Esophagus muscularis mucosa (tissue), 3 donors: ENCODE results near the gene TP53I13.

ENCODE experiments used
- POLR2A ChIP-seq: fragments of 450-650 bp; IDR thresholded peaks from one replicate; pipeline ENCODE4 v1.6.1; 2017; ENCODE audit warnings: antibody characterized with exemption, moderate library complexity, mild to moderate bottlenecking, low read depth
- POLR2AphosphoS5 ChIP-seq, 2 donors: sonication (generic); formaldehyde crosslinking; IDR thresholded peaks; one replicate each; pipeline ENCODE4 v1.6.1; 2017; ENCODE audit warnings: antibody characterized with exemption in 2 of 2
- TF ChIP-seq, protein P1 (sequence below), 3 experiments: fragments of 200-600 bp in 2 of 3; fragments of 450-650 bp in 1 of 3; sonication (generic) in 2 of 3; IDR thresholded peaks; one replicate each; pipeline ENCODE4 v1.5.1; 2017 to 2019; ENCODE audit warnings: antibody characterized with exemption in 3 of 3, mild to moderate bottlenecking in 2 of 3, moderate library complexity in 1 of 3

DNA sequence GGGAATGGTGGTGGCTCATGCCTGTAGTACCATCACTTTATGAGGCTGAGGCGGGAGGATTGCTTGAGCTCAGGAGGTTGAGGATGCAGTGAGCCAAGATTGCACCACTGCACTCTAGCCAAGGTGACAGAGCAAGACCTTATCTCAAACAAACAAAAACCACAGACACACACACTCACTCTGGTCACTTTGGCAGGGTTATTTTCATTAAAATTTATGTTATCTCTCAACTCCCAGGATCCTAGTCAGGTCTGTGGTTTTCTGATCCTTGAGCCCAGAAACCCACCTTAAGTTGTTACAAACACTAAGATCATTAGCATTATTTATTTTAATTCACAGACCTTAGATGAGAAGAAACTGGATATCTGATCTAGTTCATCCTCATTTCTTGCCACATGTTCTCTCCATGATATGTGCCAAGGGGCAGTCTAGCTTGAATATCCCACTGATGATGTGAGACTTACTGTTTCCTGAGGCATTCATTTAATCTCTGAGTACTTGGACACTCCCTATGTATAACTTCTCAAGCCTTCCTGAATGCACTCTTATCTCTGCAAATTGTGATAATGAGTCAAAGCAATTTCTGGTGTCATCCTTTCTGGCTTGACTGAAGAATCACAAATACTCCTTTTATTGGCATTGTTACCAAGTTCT, 11.3 kb upstream of the TP53I13 start:
- TF ChIP-seq, protein P1, sequence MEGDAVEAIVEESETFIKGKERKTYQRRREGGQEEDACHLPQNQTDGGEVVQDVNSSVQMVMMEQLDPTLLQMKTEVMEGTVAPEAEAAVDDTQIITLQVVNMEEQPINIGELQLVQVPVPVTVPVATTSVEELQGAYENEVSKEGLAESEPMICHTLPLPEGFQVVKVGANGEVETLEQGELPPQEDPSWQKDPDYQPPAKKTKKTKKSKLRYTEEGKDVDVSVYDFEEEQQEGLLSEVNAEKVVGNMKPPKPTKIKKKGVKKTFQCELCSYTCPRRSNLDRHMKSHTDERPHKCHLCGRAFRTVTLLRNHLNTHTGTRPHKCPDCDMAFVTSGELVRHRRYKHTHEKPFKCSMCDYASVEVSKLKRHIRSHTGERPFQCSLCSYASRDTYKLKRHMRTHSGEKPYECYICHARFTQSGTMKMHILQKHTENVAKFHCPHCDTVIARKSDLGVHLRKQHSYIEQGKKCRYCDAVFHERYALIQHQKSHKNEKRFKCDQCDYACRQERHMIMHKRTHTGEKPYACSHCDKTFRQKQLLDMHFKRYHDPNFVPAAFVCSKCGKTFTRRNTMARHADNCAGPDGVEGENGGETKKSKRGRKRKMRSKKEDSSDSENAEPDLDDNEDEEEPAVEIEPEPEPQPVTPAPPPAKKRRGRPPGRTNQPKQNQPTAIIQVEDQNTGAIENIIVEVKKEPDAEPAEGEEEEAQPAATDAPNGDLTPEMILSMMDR (IDR thresholded peaks at IDR 0.05), result no peak
- TF ChIP-seq POLR2A (no peak), POLR2AphosphoS5 (IDR thresholded peaks at IDR 0.05) (no peak)
